NT2/D1 (cell line): ENCODE results near the gene BACH2.
"Not testable (repeated sequence)": the region's sequence is repeated elsewhere in the genome, so short reads cannot be mapped to it uniquely, and the experiment has no call there.

Experiments
- SUZ12 ChIP-seq: IDR thresholded peaks from 2 replicates; pipeline ENCODE4 v1.6.1; 2011; ENCODE audit not compliant: insufficient read length, insufficient read depth; ENCODE audit errors: extremely low read depth
- ZNF274 ChIP-seq: IDR thresholded peaks from 2 replicates; pipeline ENCODE4 v1.6.1; 2011; ENCODE audit warnings: mild to moderate bottlenecking, low read depth, low read length

- not testable (repeated sequence) for TF ChIP-seq SUZ12, ZNF274
Measured at GRCh38 chr6:90055924-90056323, 240.7 kb downstream of the BACH2 start.
